ENCODE data around the gene ABLIM1.

DNA sequence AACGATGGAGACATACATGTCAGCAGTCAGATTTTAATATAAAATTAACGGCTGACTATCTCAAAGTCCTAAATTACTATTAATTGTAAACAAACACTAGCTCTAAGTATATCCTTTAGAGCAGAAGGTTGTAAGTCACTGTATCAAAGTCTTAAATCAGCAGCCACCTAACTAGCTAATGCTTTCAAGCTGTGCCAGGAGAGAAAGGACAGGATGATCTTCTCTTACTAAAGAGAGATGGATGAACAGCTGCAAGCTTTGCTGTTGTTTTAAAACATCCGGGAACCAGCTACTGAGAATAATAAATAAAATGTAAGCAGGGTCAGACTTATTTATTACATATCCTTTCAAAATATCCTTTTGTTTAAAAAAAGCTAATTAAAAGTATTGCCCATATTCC, 24.0 kb upstream of the ABLIM1 start:
- TF ChIP-seq, protein P1, sequence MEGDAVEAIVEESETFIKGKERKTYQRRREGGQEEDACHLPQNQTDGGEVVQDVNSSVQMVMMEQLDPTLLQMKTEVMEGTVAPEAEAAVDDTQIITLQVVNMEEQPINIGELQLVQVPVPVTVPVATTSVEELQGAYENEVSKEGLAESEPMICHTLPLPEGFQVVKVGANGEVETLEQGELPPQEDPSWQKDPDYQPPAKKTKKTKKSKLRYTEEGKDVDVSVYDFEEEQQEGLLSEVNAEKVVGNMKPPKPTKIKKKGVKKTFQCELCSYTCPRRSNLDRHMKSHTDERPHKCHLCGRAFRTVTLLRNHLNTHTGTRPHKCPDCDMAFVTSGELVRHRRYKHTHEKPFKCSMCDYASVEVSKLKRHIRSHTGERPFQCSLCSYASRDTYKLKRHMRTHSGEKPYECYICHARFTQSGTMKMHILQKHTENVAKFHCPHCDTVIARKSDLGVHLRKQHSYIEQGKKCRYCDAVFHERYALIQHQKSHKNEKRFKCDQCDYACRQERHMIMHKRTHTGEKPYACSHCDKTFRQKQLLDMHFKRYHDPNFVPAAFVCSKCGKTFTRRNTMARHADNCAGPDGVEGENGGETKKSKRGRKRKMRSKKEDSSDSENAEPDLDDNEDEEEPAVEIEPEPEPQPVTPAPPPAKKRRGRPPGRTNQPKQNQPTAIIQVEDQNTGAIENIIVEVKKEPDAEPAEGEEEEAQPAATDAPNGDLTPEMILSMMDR (IDR thresholded peaks at IDR 0.05; ENCODE audit: low read length): no peak
- TF ChIP-seq EZH2 (optimal IDR thresholded peaks at IDR 0.05; ENCODE audit: low read depth, low read length): no peak
- TF ChIP-seq EZH2phosphoT487 (IDR thresholded peaks at IDR 0.05; ENCODE audit: low read length): no peak

Measured in MM.1S (cell line).